A673 (cell line): ENCODE results near the gene NUMA1.

Experiments
- EZH2 ChIP-seq: fragments of 200-600 bp; sonication (generic); IDR thresholded peaks from 2 replicates; pipeline ENCODE4 v1.6.1; 2017; ENCODE audit warnings: borderline replicate concordance, low read depth, mild to moderate bottlenecking, mixed read lengths, antibody characterized with exemption, low read length; ENCODE audit not compliant: poor library complexity, severe bottlenecking
- TF ChIP-seq, protein P1 (sequence below): fragments of 300-800, 200-600 bp; sonication (generic); conservative IDR thresholded peaks from 2 replicates; pipeline ENCODE4 v1.5.1; 2017; ENCODE audit warnings: low read depth, mild to moderate bottlenecking, antibody characterized with exemption, low read length, moderate library complexity, mixed read lengths

DNA sequence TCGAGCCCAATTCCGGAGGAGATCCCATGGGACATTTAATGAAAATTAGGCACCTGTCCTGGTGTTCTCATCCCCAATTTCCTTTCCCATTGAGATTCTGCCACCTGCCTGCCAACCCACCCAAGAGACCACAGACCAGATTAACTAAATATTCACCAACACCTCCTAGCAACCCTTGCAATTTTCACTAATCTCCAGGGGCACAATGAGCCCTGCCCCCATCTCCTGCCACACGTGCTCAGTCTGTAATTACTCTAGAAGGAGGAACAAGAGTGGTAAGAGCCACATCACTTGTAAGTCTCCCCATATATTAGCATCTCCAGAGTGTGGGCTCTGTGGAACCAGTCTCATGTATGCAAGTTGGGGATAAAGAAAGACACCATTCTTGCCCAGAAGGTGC is 43.7 kb downstream of the NUMA1 start:
- TF ChIP-seq, protein P1, sequence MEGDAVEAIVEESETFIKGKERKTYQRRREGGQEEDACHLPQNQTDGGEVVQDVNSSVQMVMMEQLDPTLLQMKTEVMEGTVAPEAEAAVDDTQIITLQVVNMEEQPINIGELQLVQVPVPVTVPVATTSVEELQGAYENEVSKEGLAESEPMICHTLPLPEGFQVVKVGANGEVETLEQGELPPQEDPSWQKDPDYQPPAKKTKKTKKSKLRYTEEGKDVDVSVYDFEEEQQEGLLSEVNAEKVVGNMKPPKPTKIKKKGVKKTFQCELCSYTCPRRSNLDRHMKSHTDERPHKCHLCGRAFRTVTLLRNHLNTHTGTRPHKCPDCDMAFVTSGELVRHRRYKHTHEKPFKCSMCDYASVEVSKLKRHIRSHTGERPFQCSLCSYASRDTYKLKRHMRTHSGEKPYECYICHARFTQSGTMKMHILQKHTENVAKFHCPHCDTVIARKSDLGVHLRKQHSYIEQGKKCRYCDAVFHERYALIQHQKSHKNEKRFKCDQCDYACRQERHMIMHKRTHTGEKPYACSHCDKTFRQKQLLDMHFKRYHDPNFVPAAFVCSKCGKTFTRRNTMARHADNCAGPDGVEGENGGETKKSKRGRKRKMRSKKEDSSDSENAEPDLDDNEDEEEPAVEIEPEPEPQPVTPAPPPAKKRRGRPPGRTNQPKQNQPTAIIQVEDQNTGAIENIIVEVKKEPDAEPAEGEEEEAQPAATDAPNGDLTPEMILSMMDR = no peak
- TF ChIP-seq EZH2 = no peak
